AG10803 (cell line): ENCODE data around the gene PEPD.

Source experiments
- DNase-seq: peaks from one replicate; pipeline ENCODE4 v3.0.0; 2010; ENCODE audit warnings: low read depth
- H3K4me3 ChIP-seq: 2 replicates; pipeline ENCODE4 v1.5.1; 2011; ENCODE audit warnings: mild to moderate bottlenecking, low read length, control low read depth
- CTCF ChIP-seq: conservative IDR thresholded peaks from 2 replicates; pipeline ENCODE4 v1.5.1; 2011; ENCODE audit warnings: mild to moderate bottlenecking, low read length, control low read depth, inconsistent platforms

The PEPD gene

GRCh38 chr19:33390908-33391630 is 130.5 kb downstream of the PEPD start:
- no peak for TF ChIP-seq CTCF
- no peak overlapping the region for H3K4me3 ChIP-seq
- DNase-seq: no peak

- H3K4me3 ChIP-seq: no peak overlapping the region
- peak; percentile 40 for DNase-seq
- TF ChIP-seq CTCF: no peak
These were observed 131.3 kb downstream of the PEPD start for GRCh38 chr19:33390101-33390907.

DNA sequence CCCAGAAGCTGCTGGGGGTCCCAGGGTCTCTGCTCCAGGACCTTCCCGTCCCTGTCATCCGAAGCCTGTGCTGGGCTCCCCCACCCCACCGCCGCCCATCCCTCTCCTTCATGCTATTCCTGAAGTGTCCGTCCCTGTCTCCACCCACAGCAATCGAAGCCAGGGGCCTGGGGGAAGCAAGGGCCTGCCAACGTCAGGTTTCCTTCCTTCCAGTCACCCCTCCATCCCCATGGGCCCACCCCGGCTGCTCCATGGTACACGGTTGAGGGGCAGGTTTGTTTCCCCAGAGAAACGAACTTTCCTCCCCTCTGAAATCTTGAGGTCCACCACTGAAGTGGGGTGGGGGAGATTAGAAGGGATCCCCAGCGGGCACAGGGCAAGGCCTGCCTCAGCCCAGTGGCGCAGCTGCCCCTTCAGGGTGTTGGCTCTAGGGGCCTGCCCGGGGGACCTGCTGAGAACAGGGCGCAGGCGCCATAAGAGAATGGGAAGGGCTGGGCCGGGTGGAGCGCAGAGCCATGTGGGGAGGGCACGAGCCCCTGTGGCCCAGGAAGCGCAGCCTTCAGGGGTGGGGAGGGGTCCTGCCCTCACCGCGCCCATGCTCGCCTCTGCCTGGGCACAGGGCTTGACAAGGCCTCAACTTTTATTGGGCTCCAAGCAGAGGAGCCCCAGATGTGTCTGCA is 132.0 kb downstream of the PEPD start:
- DNase-seq: no peak
- no peak for TF ChIP-seq CTCF
- H3K4me3 ChIP-seq: no peak overlapping the region

GRCh38 chr19:33388725-33389420 is 132.7 kb downstream of the PEPD start:
- no peak for DNase-seq
- no peak for TF ChIP-seq CTCF
- no peak overlapping the region for H3K4me3 ChIP-seq

DNA sequence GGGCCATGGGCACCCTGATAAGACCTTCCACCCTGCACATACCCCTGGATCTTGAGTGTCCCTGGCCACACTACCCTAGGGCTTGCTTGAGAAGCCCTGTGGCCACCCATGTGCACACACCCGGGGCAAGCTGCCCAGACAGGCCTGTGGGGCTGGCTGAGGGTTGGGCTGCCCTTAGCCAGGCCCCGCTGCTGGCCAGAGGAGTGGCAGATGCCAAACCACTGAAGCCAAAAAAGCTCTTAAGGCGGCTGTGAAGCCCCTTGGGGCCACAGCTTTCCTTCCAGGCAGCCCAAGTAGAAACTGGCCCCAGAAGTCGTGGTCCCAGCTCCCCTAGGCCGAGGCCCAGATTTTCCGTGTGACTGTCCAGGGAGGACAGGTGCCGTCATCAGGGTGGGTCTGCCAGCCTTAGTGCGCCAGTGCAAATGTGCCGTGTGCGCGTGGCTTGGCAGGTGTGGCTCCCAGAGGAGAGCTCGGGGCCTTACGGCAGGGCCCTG is 133.3 kb downstream of the PEPD start:
- H3K4me3 ChIP-seq: no peak overlapping the region
- DNase-seq: peak; percentile 46
- no peak for TF ChIP-seq CTCF

DNA sequence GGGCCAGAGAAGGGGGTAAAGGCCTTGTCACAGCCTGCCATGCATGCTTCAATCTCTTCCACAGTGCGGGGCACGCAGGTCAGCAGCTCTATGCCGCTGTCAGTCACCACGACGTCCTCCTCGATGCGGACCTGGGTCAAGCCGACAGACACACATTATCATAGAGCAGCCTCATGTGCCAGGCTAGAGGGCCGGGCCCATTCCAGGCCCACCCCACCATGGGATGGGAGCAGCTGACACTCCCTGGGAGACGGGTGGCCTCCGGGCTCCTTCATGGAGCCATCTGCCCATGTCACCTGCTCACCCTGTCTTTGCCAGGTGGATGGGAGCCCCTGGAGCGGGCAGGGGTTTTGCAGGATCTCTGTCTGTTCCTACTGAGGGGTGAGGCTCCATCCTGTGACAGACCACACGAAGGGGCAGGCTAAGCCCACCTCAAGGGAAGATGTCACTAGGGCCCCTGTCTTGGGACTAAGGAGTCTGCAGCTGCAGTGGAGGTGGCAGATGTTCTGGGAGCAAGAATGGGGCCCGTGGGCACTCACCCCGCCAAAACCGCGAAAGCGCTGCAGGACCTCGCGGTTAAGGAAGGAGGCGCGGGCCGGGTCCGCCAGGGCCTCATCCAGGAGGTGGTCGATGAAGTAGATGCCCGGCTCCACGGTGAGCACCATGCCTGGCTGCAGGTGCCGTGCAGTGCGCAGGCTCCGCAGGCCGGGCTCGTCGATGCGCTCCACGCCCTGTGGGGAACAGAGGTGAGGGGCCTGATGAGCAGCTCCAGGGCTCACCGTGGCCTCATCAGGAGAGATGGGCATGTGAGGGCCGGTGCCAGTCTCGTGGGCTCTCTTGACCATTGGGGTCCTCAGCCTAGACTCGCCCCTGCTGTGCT is 134.0 kb downstream of the PEPD start:
- no peak for DNase-seq
- TF ChIP-seq CTCF: no peak

More for the DNA sequence above, 134.0 kb downstream of the PEPD start:
- no peak overlapping the region for H3K4me3 ChIP-seq
